HG03095 (cell line): ENCODE data around the gene PCDHB15.
"Not testable (repeated sequence)": the region's sequence is repeated elsewhere in the genome, so short reads cannot be mapped to it uniquely, and the experiment has no call there.

Experiments used
- ATAC-seq: cut with Tn5 transposase; IDR thresholded peaks from one replicate; pipeline ENCODE4 v1.9.1; 2021; ENCODE audit warnings: moderate library complexity; ENCODE audit not compliant: unreplicated experiment

PCDHB15 gene

DNA sequence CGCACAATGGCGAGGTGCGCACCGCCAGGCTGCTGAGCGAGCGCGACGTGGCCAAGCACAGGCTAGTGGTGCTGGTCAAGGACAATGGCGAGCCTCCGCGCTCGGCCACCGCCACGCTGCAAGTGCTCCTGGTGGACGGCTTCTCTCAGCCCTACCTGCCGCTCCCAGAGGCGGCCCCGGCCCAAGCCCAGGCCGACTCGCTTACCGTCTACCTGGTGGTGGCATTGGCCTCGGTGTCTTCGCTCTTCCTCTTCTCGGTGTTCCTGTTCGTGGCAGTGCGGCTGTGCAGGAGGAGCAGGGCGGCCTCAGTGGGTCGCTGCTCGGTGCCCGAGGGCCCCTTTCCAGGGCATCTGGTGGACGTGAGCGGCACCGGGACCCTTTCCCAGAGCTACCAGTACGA, 2.2 kb downstream of the PCDHB15 start:
- not testable (repeated sequence) for ATAC-seq

DNA sequence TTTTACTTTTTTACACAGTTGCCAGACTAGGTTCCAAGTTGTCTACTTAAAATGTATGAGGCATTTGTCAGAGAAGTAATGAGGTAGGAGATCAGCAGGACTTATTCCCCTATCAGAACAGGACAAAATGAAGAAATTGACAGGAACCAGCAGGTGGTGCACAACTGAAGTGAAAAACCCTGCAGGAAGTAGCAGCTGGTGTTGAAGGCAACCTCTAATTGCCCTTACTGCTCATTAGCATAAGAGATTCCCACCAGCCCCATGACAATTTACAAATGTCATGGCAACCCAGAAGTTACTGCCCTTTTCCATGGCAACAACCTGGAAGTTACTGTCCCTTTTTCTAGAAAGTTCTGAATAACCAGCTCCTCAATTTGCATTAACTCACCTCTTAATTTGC, 5.4 kb downstream of the PCDHB15 start:
- ATAC-seq: no peak

DNA sequence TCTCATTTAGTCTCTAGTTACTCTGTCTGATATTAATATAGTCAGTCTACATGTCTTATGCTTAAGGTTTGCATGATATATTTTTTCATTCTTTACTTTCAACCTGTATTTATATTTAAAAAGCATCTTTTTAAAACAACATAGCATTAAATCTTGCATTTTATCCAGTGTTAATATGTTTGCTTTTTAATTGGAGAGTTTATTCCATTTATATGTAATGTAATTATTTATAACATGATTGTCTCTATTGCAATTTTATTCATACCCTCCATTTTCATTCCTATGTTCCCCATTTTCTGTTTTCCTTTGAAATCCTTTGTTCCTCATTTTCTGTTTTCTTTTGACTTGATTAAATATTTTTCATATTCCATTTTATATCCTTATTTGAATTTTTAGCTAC, 13.3 kb downstream of the PCDHB15 start:
- ATAC-seq: no peak

DNA sequence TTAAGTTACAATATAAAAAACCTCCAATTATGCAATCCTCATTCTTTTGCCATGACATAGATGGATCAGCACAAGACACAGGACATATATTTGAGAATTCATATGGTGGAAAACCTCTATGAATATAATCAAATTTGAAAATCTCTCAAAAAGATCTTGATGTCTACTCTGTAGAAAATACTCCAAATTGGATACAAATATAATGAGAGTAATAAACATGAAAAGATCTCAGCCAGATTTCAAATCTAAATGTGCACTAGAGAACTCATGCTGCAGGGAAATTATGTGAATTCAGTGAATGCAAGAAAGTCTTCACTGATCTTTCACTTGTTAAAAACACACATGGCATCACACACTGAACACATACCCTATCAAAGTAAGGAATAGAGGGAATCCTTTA, 13.8 kb downstream of the PCDHB15 start:
- ATAC-seq: no peak

DNA sequence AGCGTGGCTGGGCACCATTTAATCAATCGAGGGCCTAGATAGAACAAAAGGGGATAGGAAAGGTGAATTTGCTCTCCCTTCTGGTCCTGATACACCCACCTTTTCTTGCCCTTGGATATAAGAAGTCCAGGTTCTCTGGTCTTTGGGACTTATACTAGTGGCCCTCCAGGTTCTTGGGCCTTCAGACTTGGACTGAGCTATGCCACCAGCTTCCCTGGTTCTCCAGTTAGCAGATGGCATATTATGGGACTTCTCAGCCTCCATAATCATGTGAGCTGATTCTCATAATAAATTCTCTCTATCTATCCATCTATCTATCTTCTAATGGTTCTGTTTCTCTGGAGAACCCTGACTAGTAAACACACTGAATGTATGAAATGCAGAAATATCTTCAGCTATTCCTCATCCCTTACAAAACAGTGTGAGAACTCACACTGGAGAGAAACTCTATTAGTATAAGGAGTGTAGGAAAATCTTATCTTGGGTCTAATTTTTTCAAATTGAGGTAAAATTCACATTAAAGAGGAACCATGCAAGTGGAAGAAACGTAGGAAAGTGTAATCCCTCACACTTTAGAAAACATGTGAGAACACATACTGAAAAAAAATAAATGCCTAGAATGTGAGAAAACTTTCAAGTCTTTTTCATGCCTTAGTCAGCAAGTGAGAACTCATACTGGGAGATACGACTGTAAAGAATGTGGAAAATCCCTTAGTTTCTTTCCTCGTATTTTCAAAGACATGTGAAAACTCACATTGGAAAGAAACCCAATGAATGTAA, 15.5 kb downstream of the PCDHB15 start:
- no peak for ATAC-seq

DNA sequence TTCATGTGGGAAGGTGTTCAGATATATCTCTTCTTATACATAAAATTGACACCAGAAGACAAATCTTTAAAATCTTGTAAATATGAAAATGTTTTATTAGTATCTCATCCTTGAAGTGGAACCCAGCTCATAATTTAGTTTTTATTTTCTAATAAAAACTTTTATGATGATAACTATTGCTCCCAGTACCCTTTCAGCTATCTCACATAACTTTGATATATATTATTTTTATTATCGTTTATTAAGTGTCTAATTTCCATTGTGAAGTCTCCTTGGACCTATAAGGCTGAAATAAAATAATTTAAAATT, 16.0 kb downstream of the PCDHB15 start:
- no peak for ATAC-seq

DNA sequence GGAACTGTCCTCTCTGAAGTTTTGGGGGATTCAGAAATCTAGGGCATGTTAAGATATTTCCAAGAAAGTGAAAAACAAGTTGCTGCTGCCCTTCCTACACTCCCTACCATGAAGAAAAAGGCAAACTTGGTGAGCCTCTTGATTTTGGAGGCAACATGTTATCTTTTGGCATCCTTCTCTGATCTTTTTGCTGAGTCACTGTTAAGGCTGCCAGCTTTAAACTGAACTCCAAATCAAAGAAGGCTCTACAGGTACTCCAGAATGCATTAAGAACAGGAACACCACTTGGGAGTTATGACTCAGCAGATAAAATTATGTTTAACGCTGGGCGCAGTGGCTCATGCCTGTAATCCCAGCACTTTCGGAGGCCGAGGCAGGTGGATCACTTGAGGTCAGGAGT, 24.0 kb downstream of the PCDHB15 start:
- ATAC-seq: no peak

DNA sequence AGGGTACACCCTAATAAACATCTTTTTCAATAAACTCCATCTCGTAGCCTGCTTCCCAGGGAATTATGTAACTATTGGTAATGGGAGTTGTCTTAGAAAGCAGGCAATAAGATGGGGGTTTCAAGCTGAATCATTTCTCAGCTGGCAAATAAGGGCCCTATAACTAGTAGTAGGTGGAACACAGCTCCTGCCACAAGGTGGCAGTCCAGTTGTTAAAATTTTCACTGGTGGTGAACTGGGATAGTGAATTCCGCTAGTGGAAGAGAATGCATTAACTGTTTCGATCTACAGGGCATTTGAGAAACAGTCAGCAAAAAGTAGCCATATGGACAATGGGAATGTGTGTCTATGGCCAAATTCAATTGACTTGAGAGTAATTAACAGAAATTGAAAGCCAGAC, 27.7 kb downstream of the PCDHB15 start:
- no peak for ATAC-seq

DNA sequence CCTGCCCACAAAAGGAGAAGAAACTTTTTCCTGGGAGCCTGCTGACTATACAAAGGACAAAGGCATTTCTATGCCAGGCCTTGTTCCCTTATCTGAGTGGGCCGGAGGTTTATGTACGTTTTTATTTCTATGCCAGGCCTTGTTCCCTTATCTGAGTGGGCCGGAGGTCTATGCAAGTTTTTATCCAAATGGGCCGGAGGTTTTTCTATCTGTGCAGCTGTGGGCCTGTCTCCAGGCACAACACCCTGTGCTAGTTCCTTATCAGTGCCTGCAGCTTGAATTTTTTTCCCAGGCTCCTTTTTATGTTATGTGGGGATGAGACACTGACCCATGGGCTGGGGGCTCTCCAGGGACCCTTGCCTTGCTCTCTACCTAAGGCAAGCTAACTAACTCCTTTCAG, 53.2 kb downstream of the PCDHB15 start:
- ATAC-seq: no peak
